Hepatocyte (in vitro differentiated cells): ENCODE data around the gene PROSER2.

Source experiments
- CTCF ChIP-seq: fragments of 200-600 bp; sonication (generic); IDR thresholded peaks from 2 replicates; pipeline ENCODE4 v1.5.1; 2016; ENCODE audit warnings: antibody characterized with exemption, mild to moderate bottlenecking; ENCODE audit not compliant: poor library complexity
- EZH2 ChIP-seq: fragments of 200-600 bp; sonication (generic); IDR thresholded peaks from 2 replicates; pipeline ENCODE4 v1.6.1; 2016; ENCODE audit warnings: antibody characterized with exemption, mild to moderate bottlenecking, borderline replicate concordance

- no peak for TF ChIP-seq EZH2
- no peak for TF ChIP-seq CTCF
These were observed 46.1 kb downstream of the PROSER2 start for GRCh38 chr10:11869219-11869618.
